Posterior vena cava (tissue), 2 donors: Measurements from ENCODE around the gene SERAC1. TPM values are rescaled to one million over a fixed set of nuclear protein-coding genes. Genes with fewer than 3 reads are reported as not detected.
"Not testable (repeated sequence)": the region's sequence is repeated elsewhere in the genome, so short reads cannot be mapped to it uniquely, and the experiment has no call there.

Experiments used
- DNase-seq: peaks from one replicate; pipeline ENCODE4 v3.0.0-alpha.2; 2020; ENCODE audit warnings: low spot score
- intact Hi-C, 2 donors: fragments of 100-400 bp; cut with DNase I; formaldehyde crosslinking; loops; one replicate each; pipeline versions ENCODE4 v1.14.1 to v1.14.2; 2022 to 2023
- total RNA-seq, 2 donors: library from RNA; stranded (reverse); fragmentation: NEBNext Ultra II Directional; extraction: Animal tissue kit (Norgen Biotek cat#: 25700); gene quantifications; one replicate each; pipeline ENCODE4 v1.2.1, GENCODE V29; 2021
- donor health status: DM: yes; HTN: yes; CAD: no.
- donor health status: DM: yes; HTN: yes; CAD: no.

Gene SERAC1
- total RNA-seq, 2 donors from 2014 or later = 7.6 to 9.1 TPM

GRCh38 chr6:158183174-158183972 is 15.3 kb upstream of the SERAC1 start:
- intact Hi-C loops, DNase-seq: not testable (repeated sequence)

- DNase-seq, intact Hi-C loops: not testable (repeated sequence)
Observed at GRCh38 chr6:158177712-158178111, 9.7 kb upstream of the SERAC1 start.

- intact Hi-C loops = no loop called here
Observed at GRCh38 chr6:158175111-158175510, 7.0 kb upstream of the SERAC1 start.

GRCh38 chr6:158174514-158174913 is 6.5 kb upstream of the SERAC1 start:
- intact Hi-C loops = no loop called here
- DNase-seq = no peak

More at GRCh38 chr6:158175111-158175510, 7.0 kb upstream of the SERAC1 start:
- no peak for DNase-seq

GRCh38 chr6:158174024-158174423 is 6.0 kb upstream of the SERAC1 start:
- intact Hi-C loops = no loop called here
- DNase-seq = no peak

GRCh38 chr6:158172001-158172400 is 3.9 kb upstream of the SERAC1 start:
- DNase-seq = no peak
- intact Hi-C loops = no loop called here

GRCh38 chr6:158170656-158171081 is 2.6 kb upstream of the SERAC1 start:
- no peak for DNase-seq
- intact Hi-C loops = no loop called here

GRCh38 chr6:158169634-158170033 is 1.6 kb upstream of the SERAC1 start:
- intact Hi-C loops, DNase-seq: not testable (repeated sequence)

- no peak for DNase-seq
- intact Hi-C loops = no loop called here
Observed at GRCh38 chr6:158165919-158166416, 2.1 kb downstream of the SERAC1 start.

GRCh38 chr6:158164579-158165170 is 3.4 kb downstream of the SERAC1 start:
- no peak for DNase-seq
- intact Hi-C loops = no loop called here

- intact Hi-C loops = no loop called here
- no peak for DNase-seq
Observed at GRCh38 chr6:158161566-158162254, 6.4 kb downstream of the SERAC1 start.

- intact Hi-C loops = no loop called here
- DNase-seq = no peak
Observed at GRCh38 chr6:158160932-158161539, 7.0 kb downstream of the SERAC1 start.

GRCh38 chr6:158158748-158159147 is 9.3 kb downstream of the SERAC1 start:
- intact Hi-C loops = no loop called here
- DNase-seq = no peak

GRCh38 chr6:158158123-158158522 is 9.9 kb downstream of the SERAC1 start:
- intact Hi-C loops = no loop called here
- no peak for DNase-seq

GRCh38 chr6:158157064-158157764 is 10.8 kb downstream of the SERAC1 start:
- no peak for DNase-seq
- intact Hi-C loops = no loop called here

- no peak for DNase-seq
- intact Hi-C loops = no loop called here
Observed at GRCh38 chr6:158154816-158155215, 13.2 kb downstream of the SERAC1 start.

GRCh38 chr6:158153576-158153975 is 14.5 kb downstream of the SERAC1 start:
- intact Hi-C loops = no loop called here
- DNase-seq = no peak

GRCh38 chr6:158152659-158153058 is 15.4 kb downstream of the SERAC1 start:
- no peak for DNase-seq
- intact Hi-C loops = no loop called here

- DNase-seq, intact Hi-C loops: not testable (repeated sequence)
Observed at GRCh38 chr6:158152025-158152424, 16.0 kb downstream of the SERAC1 start.
